ENCODE results near the gene ACP5. TPM values are rescaled to one million over a fixed set of nuclear protein-coding genes. Genes with fewer than 3 reads are reported as not detected.

ACP5 gene
- total RNA-seq, 4 donors from 2014 or later, result 16.5 to 36.3 (median 23.4) TPM

DNA sequence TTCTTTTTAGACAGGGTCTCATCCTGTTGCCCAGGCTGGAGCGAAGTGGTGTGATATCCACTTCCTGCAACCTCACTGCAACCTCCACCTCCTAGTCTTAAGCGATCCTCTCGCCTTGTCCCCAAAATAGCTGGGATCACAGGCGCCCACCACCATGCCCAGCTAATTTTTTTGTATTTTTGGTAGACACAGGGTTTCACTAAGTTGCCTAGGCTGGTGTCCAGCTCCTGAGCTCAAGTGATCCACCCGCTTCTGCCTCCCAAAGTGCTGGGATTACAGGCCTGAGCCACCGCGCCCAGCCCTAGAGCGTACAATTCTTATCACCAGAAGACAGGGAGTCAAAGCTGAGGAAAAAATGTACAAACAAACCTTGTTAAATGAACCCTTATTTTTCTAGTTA is 13.9 kb downstream of the ACP5 start:
- TF ChIP-seq POLR2A (IDR thresholded peaks at IDR 0.05), result no peak
- TF ChIP-seq, protein P1, sequence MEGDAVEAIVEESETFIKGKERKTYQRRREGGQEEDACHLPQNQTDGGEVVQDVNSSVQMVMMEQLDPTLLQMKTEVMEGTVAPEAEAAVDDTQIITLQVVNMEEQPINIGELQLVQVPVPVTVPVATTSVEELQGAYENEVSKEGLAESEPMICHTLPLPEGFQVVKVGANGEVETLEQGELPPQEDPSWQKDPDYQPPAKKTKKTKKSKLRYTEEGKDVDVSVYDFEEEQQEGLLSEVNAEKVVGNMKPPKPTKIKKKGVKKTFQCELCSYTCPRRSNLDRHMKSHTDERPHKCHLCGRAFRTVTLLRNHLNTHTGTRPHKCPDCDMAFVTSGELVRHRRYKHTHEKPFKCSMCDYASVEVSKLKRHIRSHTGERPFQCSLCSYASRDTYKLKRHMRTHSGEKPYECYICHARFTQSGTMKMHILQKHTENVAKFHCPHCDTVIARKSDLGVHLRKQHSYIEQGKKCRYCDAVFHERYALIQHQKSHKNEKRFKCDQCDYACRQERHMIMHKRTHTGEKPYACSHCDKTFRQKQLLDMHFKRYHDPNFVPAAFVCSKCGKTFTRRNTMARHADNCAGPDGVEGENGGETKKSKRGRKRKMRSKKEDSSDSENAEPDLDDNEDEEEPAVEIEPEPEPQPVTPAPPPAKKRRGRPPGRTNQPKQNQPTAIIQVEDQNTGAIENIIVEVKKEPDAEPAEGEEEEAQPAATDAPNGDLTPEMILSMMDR (IDR thresholded peaks at IDR 0.05), result no peak
- H3K27me3 ChIP-seq, result no peaks in the 10 kb centered on the region
- no peaks in the 10 kb centered on the region for H3K9me3 ChIP-seq
- no peak for DNase-seq
- H3K4me1 ChIP-seq, result peaks cover 0 to 6% (median 2%) of the 10 kb centered on the region in 4 donors
- peak overlapping the region in 1 of 4 donors; percentile 62 for H3K27ac ChIP-seq
- H3K36me3 ChIP-seq, result no peaks in the 10 kb centered on the region
- no peak overlapping the region for H3K4me3 ChIP-seq

DNA sequence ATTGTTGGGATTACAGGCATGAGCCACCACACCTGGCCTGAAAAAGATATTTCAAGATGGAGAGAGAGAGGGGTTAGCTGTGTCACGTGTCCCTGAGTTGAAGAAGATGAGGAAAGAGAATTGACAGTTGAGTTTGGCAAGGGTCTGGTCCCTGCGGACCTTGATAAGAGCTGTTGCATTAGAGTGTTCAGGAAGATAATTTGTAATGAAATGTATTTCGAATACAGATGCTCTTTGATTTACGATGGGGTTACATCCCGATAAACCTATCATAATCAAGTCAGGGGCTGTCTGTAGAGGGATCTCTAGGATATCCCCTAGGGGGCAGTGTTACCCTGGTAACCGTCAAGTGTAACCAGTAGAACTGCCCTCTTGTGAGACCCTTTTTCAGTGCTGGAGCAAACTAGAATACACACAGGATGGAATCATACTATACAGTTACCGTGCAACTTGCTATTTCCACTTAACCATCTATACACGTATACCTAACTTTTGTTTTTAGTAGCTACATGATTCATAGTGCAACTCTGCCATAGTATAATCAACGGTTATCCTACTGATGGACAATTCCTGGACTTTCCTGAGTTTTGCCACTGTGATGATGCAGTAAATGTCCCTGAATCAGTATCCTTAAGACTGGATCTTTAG is 16.9 kb downstream of the ACP5 start:
- peak overlapping the region in 2 of 4 donors; percentile 82 to 87 for H3K27ac ChIP-seq
- TF ChIP-seq POLR2A (IDR thresholded peaks at IDR 0.05), result no peak
- TF ChIP-seq, protein P1 (IDR thresholded peaks at IDR 0.05), result peak; percentile 64 to 91 (median 71)
- H3K27me3 ChIP-seq, result no peaks in the 10 kb centered on the region
- no peaks in the 10 kb centered on the region for H3K36me3 ChIP-seq
- H3K9me3 ChIP-seq, result no peaks in the 10 kb centered on the region
- peaks cover 0 to 25% (median 9%) of the 10 kb centered on the region in 4 donors for H3K4me1 ChIP-seq
- DNase-seq, result peak in 2 of 3 donors; percentile 68 to 78
- peak overlapping the region in 1 of 4 donors; percentile 82 for H3K4me3 ChIP-seq

DNA sequence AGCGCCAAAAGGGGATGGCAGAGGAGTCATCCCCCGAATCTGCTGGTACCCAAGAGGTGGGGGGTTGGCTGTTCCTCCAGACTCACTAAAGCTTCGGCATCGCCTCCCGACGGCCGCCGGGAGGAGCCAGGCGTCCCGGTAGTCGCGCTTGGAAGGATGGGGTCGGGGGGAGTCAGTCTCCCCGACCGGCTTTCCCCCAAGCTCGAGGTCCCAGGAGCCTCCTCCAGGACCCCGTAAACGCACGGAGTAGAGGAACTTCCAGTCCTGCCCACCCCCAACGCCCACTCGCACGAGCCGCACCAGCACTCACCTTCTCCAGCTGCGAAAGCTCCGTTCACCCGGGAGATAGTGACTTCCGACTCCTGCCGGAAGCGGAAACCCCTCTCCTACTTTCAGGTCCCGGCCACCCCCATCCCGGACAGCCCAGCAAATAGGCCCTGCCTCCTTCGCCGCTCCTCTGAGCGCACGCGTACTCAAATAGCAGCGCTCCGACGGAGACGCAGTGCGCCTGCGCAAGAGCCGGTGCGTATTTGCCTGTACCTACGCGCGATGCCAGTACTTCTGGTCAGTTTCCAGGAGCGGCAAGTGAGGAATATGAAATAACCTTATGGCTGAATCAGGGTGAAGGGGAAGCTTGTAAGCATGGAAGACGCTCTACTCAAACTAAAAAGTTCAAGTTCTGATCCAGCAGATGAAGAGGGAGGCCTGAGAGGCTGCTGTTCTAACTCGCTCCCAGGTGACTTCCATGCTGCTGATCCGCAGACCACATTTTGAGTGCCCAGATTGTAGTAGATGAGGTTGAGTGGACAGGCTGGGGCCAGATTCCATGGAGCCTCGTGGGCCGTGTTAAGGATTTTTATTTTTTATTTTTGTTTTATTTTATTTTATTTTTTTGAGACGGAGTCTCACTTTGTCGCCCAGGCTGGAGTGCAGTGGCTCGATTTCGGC is 18.3 kb downstream of the ACP5 start, which contains the start of gene ELOF1:
Gene ELOF1 (minus strand): TSS at position 350 of the 948 bp plus-strand sequence. CDS start 4,883 bp downstream, outside the sequence.
- peak; percentile 97 to 99 (median 97) for DNase-seq
- TF ChIP-seq, protein P1 (IDR thresholded peaks at IDR 0.05), result peak in 3 of 6 experiments; percentile 21 to 34 (median 30)
- TF ChIP-seq POLR2A (IDR thresholded peaks at IDR 0.05), result peak; percentile 71 to 79
- no peaks in the 10 kb centered on the region for H3K27me3 ChIP-seq

DNA sequence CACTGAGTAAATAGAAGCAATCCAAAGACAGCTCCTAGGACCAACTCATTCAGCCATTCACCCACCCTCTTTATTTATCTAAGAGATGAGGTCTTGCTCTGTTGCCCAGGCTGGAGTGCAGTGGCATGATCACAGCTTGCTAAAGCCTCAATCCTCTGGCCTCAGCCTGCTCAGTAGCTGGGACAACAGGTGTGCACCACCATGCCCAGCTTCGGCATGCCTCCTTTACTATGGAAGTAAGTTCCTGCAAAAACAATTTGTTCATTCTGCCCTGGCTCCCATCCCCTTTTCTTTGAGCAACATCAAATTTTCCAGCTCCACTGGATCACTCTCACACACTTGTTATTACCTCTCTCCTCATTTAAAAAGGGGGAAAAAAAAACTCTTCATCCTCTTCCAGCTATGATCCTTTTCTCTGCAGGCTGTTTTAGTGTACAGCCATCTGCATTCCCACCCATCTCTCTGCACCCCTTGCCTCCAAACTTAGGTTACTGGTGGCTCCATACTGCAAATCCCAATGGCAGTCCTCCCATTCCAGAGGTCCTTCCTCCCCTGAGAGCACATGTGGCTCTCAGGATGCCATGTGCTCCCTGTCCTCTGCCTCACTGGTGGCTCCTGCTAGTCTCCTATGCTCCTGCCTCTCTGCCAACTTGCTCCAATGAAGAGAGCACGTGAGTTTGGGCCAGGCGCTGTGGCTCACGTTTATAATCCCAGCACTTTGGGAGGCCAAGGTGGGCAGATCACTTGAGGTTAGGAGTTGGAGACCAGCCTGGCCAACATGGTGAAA is 20.6 kb downstream of the ACP5 start:
- Histone ChIP-seq H3K4me3 (no peak overlapping the region), H3K4me1 (peaks cover 0 to 25% (median 16%) of the 10 kb centered on the region in 4 donors), H3K9me3 (no peaks in the 10 kb centered on the region), H3K27ac (no peak overlapping the region), H3K27me3 (no peaks in the 10 kb centered on the region), H3K36me3 (peaks cover 0 to 35% (median 0%) of the 10 kb centered on the region in 3 donors)
- TF ChIP-seq, protein P1 (IDR thresholded peaks at IDR 0.05), result no peak
- no peak for TF ChIP-seq POLR2A (IDR thresholded peaks at IDR 0.05)
- no peak for DNase-seq

More for the DNA sequence above, 18.3 kb downstream of the ACP5 start, which contains the start of gene ELOF1:
- peak within 1 kb of the TSS; percentile 64 to 83 (median 82) for H3K4me3 ChIP-seq
- peaks cover 0 to 13% (median 0%) of the 10 kb centered on the region in 3 donors for H3K36me3 ChIP-seq
- H3K27ac ChIP-seq, result peak within 1 kb of the TSS; percentile 75 to 87 (median 84)
- H3K4me1 ChIP-seq, result peaks cover 0 to 25% (median 9%) of the 10 kb centered on the region in 4 donors
- H3K9me3 ChIP-seq, result no peaks in the 10 kb centered on the region

DNA sequence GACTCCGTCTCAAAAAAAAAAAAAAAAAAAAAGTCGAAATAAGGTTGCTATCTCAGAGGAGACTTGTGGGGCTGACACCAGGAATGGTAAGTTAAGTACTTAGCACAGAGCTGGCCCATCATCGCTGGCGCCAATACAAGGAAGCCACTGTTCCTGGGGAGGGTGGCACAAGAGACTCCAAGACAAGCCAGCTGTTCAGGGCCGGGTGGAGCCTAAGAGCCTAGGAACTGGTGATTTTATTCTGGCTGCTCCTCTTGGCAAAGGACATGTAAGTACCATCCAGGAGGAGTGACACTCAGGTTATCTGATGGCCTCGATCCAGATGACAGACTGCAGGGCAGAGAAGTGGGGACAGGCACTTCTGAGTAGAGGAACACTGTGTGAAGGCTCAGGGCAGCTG is 22.2 kb downstream of the ACP5 start:
- H3K27ac ChIP-seq, result peak overlapping the region in 1 of 4 donors; percentile 75
- no peak for TF ChIP-seq POLR2A (IDR thresholded peaks at IDR 0.05)
- TF ChIP-seq, protein P1 (IDR thresholded peaks at IDR 0.05), result no peak
- H3K9me3 ChIP-seq, result no peaks in the 10 kb centered on the region
- H3K4me1 ChIP-seq, result peaks cover 0 to 25% (median 13%) of the 10 kb centered on the region in 4 donors
- no peak for DNase-seq
- no peaks in the 10 kb centered on the region for H3K27me3 ChIP-seq
- peaks cover 0 to 35% (median 0%) of the 10 kb centered on the region in 3 donors for H3K36me3 ChIP-seq
- no peak overlapping the region for H3K4me3 ChIP-seq

Measured in Peyer's patch (tissue), 4 donors.